Stimulated activated CD8-positive, alpha-beta memory T cell treated with anti-CD3 and anti-CD28 coated beads, Interleukin-15, amount 100 ng/mL, for 1 hour (primary cell): Measurements from ENCODE around the gene LCE3B.
"Not testable (repeated sequence)": the region's sequence is repeated elsewhere in the genome, so short reads cannot be mapped to it uniquely, and the experiment has no call there.

Experiments used
- DNase-seq: peaks from one replicate; pipeline ENCODE4 v3.0.0-alpha.2; 2020; ENCODE audit warnings: low read depth

LCE3B gene, protein sequence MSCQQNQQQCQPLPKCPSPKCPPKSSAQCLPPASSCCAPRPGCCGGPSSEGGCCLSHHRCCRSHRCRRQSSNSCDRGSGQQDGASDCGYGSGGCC

DNA sequence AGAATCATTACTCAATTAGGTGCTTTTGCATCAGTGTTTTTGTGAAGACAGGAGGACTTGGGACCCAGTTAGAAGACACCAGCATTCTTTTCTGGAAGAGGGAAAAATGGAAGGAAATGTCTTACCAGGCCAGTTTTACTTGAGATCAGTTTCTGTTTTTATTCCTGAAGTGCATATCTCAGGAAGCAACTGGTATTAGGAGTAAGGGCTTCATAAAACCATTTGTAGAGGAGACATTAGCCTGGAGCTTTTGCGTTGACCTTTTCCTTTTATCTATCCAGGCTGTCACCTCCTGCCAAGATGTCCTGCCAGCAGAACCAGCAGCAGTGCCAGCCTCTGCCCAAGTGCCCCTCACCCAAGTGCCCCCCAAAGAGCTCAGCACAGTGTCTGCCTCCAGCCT is at the start of gene LCE3B:
Gene LCE3B (plus strand): TSS at position 301 of the 400 bp plus-strand sequence. CDS start 0 bp downstream, at position 301.
- no peak for DNase-seq

DNA sequence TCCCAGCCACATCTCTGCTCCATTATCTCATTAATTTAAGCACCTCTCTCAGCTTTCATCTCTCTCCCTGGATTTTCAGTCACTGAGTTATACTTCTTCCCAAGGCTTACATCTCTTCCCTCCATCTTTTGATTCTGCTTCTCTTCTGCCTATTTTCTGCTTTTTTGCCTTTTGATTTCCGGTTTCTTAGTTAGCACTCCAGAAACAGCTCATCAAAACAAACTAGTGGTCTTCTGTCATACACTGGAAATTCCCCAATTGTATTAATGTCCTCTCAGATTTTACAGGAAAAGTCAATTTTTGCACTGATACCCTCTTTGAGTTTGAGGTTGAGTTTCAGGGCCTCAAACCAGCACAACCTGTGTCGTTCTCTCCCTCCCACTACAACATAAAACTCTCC is 48.5 kb upstream of the LCE3B start:
- DNase-seq, result no peak

DNA sequence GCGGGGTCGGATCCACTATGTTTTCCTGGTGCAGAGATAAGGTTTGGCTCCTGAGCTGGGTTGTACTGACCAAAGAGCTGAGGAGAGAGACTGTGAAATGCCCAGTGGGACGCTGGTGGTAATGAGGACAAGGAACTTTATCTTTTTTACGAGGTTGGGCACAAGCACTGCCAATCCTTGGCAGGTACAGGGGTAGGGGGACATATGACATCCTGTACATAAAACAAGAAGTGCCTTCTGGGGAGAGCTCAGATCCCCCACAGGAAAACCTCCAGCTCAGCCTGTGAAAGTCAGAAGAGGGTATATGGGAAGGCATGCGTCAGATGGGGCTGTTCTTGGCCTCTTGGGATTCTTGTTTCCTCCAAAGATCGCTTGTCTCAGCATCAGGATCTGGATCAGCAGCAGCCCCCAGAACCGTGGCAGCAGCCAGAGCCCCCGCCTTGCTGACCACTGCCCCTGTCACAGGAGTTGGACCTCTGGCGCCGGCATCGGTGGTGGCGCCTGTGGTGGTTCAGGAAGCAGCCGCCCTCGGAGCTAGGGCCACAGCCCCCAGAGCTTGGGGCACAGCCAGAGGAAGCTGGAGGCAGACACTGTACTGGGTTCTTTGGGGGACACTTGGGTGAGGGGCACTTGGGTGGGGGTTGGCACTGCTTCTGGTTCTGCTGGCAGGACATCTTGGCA is 47.9 kb upstream of the LCE3B start:
- no peak for DNase-seq

DNA sequence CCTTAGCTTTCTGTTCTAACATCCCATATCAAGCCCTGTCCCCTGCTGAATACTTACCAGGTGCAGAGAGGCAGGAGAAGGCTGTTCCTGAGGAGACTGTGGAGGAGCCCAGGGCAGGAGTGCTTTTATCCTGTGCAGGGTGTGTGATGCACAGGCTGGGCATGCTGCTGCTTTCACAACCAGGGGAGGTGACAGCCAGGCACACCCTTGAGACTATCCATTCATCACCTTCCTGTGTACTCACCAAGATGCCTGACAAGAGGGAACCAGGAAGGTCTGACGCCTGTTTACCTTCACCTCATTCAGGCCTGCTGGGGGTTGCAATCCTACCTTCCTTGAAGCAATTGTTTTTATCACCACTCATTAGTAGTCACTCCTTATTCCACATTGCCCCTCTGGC is 46.9 kb upstream of the LCE3B start, which contains the start of gene LCE3E:
Gene LCE3E (minus strand): TSS at position 100 of the 400 bp plus-strand sequence. CDS start 572 bp downstream, outside the sequence.
- no peak for DNase-seq

DNA sequence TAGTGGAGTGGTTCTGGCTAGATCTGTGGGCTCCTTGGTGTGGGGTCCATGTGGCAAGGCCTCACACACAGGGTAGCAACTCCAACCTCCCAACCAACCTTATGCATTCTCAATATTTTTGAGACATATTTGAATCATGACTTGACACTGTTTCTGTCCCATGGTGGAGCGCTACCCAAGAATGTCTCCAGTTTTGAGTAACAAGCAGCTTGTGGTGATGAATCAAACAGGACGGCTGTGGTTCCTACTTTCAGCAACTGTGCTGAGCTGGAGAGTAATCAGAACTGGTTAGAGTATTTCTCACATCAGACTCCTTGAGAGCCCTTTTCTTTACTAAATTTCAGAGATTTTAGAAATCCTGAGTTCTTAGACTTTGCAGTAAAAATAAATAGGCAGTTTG is 36.4 kb upstream of the LCE3B start:
- DNase-seq, result no peak

DNA sequence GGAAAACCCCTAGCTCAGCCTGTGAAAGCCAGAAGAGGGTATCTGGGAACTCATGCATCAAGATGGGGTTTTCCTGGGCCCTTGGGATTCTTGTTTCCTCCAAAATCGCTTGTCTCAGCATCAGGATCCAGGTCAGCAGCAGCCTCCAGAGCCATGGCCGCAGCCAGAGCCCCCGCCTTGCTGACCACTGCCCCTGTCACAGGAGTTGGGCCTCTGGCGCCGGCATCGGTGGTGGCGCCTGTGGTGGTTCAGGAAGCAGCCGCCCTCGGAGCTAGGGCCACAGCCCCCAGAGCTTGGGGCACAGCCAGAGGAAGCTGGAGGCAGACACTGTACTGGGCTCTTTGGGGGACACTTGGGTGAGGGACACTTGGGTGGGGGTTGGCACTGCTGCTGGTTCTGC is 34.1 kb upstream of the LCE3B start:
- not testable (repeated sequence) for DNase-seq

DNA sequence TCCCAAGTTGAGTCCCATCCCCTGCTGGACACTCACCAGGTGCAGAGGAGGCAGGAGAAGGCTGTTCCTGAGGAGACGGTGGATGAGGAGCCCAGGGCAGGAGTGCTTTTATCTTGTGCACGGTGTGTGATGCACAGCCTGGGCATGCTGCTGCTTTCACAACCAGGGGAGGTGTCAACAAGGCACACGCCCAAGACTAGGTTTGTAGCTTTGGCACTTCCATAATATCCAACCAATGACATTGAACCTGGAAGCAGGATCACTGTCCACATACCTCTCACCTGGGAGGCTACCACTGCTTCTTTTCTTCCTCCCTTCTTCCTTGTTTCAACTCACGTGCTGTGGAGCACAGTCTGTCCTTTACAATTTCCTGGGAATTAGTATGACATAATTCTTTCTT is 33.2 kb upstream of the LCE3B start, which contains the start of gene LCE3D:
Gene LCE3D (minus strand): TSS at position 84 of the 400 bp plus-strand sequence. CDS start 580 bp downstream, outside the sequence.
- no peak for DNase-seq

DNA sequence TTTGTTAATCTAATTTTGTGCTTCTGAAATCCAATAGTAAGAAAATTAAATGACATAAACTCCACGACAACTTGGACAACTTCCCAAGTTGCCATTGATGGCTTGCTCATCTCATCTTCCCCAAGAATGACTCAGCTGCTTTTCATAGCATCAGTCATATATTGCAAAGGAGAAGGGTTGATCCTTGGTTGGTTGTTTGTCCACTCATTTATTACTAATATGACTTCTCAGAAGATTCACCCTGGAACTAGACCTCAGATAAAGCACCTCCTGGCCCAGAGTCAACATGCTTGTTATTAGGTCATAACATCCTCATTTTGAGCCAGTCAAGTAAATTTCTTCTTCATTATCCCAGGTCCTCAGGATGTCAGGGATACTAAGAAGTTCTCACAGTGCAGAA is 31.0 kb upstream of the LCE3B start:
- DNase-seq, result no peak

DNA sequence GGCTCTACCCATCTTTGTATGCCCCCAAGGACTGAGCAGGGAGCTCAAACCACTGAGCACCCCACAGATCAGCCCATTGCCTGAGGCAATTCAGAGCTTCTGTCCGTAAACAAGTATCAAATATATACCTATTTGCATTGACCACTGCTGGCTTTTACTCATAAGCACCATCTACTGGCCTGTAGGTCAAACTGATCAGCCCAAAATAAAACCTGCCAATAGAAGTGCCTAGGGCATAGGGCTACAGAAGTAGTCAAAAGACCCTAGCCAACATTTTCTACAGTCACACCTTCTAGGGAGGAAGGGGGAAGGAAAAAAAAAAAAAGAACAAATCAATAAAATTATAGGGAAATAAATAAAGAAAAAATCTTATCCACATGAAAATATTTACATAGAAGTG is 28.0 kb upstream of the LCE3B start:
- no peak for DNase-seq

DNA sequence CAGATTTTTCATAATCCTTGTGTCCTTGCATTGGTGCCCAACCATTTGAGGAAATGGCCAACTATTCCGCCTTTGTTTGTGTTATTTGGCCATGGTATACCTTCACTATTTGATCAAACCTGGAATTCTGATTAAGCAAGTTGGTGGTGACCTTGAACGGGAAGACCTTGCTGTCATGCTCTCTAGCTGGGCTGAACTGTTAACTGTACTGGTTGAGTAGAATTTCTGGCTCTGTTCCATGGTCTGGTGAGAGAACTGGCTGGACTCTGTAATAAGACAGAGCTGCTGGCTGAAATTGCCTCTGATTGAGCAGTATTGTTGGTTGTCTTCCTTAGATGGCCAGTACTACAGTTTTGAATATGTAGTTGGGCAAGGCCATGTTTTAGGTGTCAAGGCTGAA is 16.6 kb upstream of the LCE3B start:
- no peak for DNase-seq

DNA sequence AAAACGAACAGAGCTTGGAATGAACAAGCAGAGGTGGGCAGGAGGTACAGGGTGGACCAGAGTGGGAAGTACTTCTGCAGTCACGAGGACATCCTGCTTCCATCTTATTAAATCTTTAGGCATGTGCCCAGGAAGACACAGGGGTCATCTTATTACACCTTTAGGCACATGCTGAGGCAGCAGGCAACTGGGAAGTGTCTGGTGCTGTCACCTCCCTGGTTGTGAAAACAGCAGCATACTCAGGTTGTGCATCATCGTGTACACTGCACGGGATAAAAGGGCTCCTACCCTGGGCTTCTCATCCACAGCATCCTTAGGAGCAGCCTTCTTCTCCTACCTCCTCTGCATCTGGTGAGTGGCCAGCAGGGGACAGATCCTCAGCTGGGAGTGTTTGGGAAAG is 13.7 kb upstream of the LCE3B start, which contains the start of gene LCE3C:
Gene LCE3C (plus strand): TSS at position 301 of the 400 bp plus-strand sequence. CDS start 498 bp downstream, outside the sequence.
- DNase-seq, result no peak

DNA sequence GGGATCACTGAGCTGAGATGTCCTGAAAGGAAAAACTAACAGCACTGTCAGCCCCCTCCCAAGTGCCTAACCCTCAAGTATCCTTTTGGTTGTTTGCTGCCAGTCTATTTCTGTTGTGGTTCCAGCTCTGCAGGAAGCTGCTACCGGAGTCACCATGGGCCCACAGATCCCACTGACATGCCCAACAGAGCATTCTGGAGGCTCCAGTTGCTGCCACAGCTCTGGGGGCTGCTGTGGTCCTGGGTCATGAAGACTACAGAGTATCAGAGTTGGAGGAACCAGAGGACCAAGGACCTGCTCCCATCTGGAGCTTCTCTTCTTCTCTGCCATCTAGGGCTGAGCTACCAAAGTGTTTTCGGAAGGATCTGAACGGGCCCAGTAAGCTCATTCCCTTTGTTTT is 8.4 kb downstream of the LCE3B start:
- DNase-seq, result no peak

DNA sequence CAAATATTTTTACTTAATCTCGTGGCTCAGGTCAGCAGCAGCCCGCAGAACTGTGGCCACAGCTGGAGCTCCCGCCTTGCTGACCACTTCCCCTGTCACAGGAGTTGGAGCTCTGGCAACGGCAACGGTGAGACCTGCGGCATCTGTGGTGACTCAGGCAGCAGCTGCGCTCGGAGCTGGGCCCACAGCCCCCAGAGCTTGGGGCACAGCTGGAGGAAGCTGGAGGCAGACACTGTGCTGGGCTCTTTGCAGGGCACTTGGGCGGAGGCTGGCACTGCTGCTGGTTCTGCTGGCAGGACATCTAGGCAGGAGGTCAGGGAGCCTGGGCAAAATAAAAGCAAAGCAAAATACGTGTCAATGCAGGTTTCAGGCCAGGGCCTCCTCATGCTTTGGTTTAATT is 9.2 kb downstream of the LCE3B start, which contains the start of gene LCE3A:
Gene LCE3A (minus strand): TSS at position 301 of the 400 bp plus-strand sequence. CDS start 0 bp downstream, at position 301.
- DNase-seq, result no peak

DNA sequence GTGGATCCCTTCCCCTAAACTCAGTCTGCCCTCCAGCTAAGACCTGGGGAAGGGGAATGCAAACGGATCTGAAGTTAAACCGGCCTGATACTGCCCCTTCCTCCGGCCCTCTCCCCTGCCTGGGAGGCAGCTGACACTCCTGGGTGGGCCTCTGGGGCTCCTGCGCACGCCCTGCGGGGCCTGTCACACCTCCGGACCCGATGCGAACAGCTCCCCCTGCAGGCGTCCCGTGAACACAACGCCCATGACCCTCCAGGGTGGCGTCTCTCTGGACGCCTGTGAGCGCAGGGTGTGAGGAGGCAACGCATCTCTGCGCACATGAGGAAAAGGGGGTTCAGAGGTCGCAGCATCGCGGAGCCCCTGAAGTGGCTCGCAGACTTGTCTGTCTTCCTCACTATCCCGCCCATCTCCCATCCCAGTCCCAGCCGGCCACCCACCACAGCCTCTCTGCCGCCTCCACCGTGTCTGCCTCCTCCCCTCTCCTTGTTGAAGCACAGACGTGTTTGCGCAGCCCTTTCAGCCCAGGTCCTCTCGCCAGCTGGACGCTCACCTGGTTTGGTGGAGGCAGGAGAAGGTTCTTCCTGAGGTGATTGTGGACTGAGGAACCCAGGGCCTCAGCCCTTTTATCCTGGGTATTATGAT is 9.7 kb downstream of the LCE3B start:
- no peak for DNase-seq

DNA sequence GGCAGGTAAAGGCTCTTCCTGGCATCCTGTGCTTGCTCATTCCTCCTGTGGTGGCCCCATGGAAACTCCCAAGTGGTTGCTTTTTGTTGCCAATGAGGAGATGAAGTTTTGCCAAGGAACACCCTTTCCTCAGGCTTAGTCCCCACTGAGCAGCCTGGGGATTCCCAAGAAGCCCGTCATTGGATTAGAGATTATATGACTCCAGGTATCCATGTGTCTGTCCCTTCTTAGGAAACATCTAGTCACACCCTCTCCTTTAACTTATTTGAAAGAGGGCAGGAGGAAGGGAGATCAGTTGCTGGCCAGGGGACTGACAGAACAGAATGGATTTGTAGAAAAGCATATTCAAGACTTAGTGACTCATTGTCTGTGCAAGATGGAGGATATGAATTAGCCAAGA is 13.1 kb downstream of the LCE3B start:
- DNase-seq, result no peak

DNA sequence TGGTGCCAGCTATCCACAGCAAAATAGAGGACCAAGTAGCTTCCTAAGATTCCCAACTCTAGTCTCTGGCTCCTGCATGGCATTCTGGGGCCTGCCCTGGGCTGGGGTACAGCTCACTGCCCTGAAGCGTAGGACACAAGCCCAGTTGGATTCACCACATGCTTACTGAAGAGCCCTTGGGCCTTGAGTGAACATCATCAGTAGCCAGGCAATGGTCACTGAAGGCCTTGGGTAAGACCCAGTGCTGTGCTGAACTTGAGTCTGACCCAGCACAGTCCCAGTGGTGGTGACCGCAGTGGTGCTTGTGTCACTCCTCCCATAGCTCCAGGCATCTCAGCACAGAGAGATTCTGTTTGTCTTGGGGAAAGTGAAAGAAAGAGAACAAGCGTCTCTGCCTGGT is 17.0 kb downstream of the LCE3B start:
- DNase-seq, result no peak

DNA sequence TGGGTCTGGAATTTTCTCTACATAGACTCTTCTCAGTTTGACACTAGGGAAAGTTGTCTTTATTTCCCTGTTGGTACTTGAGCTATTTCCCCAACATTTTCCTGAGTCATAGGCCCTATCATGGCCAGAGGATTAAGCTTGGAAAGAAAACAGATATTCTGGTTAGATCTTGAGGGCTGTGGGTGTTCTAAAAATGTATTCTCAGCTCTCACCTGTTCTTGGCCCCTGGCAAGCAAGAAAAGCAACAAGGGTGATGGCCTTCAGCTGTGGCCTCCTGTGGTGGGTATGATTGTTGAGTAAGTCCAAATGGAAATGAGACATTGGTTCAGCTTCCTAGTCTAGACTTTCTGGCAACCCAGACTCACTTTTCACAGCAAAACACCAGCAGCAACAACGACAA is 26.7 kb downstream of the LCE3B start:
- no peak for DNase-seq

DNA sequence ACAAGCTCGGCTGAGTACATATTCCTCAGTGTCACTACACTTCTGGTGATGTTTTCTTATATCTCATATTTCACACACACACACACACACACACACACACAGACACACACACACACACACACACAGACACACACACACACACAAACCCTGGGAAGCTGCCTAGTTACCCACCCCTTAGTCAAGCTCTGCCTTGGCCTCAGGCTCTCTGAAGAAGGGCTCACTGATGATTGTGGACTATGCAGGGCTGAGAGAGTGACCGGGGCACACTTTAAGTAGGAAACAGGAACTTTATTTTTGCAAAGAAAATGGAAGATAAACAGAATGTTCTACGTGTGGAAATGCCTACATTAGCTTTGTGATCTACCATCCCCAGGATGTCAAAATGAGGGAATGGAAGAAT is 30.3 kb downstream of the LCE3B start:
- no peak for DNase-seq

DNA sequence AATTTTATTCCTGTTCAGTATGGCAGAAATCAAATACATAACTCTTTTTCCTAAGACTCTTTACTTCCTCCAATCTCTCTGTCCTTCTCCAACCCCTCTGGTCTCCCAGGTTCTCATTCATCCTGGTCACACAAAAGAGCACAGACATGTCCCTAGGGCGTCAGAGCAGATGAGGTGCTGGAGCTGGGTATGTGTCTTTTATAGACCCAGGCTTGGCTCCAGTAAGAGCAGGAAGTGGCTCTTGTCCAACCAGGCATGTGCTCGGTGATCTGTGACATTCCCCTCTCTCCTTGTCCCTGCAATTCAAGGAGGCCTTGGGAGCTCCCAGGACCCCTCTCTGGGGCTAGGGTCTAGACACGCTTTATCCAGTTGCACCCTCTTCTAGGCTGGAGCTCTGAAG is 31.5 kb downstream of the LCE3B start:
- DNase-seq, result no peak

DNA sequence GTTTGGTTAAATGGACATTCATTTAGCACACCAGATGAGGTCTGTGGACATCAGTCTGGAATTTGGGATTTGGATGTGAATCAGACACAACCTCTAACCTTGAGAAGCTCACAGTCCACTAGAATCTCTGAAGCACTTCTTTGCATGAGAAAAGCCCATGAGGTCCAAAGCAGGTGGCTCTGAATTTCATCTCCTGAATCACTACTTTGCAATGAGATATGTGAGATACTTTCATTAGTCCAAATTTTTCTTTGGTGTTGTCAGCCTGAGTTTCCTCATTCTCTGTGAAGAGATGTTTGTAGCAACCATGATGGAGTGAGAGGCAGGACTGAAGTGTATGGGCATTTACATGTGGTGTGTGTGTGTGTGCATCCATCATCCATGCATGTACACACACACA is 33.0 kb downstream of the LCE3B start:
- DNase-seq, result no peak

DNA sequence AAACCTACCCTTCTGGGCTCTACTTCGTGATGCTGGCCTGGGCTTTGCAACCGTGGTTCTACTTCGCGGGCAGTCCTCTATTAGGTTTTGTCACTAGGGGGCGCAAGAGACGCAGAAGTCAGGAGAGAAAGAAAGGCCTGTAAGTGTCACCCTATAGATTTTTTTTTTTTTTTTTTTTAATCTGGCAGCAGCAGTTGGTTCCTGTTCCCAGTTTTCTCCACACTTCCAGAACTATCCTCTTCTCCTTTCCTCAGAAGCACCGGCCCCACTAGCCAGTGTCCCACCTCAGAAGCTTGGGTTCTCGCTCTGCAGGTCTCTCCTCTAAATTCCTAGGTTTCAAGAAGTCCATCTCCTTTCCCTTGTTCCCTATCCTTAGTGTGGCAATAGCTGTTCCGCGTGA is 40.5 kb downstream of the LCE3B start:
- DNase-seq, result no peak

DNA sequence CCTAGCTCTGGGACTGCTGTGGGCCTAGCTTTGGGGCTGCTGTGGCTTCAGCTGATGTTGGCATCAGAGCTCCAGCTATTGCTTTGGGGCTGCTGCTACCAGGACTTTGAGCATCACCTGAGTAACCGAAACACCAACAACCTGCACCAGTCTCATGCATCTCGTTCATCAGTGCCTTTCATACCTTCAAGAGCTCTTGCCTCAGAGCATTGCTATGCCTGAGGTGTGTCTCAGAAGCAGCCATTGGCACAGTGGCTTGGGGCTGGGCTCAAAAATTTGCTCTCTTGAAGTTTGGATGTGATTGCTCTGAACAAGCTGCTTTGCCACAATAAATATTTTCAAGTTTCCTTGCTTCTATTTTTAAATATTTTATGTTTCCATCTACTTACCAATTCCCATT is 42.8 kb downstream of the LCE3B start:
- DNase-seq, result no peak

DNA sequence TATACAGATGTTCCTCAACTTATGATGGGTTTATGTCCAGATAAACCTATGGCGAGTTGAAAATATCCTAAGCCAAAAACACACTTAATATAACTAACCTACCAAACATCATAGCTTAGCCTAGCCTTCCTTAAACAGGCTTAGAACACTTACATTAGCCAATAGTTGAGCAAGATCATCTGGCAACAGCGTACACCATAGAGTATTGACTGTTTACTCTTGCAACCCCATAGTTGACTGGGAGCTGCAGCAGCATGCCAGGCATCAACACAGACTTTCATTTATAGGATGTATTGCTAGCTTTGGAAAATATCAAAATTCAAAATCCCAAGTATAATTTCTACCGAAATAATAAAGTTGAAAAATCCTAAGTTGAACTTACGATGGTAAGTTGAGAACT is 44.1 kb downstream of the LCE3B start:
- no peak for DNase-seq
